ENCODE results near the gene SEPTIN8. TPM values are rescaled to one million over a fixed set of nuclear protein-coding genes. Genes with fewer than 3 reads are reported as not detected.

SEPTIN8 gene
- total and polyA plus RNA-seq, 2 of the 8 experiments (the other 6 are each of a cell fraction or from before 2014, with no cell fraction given), result 21.2 to 33.0 TPM

DNA sequence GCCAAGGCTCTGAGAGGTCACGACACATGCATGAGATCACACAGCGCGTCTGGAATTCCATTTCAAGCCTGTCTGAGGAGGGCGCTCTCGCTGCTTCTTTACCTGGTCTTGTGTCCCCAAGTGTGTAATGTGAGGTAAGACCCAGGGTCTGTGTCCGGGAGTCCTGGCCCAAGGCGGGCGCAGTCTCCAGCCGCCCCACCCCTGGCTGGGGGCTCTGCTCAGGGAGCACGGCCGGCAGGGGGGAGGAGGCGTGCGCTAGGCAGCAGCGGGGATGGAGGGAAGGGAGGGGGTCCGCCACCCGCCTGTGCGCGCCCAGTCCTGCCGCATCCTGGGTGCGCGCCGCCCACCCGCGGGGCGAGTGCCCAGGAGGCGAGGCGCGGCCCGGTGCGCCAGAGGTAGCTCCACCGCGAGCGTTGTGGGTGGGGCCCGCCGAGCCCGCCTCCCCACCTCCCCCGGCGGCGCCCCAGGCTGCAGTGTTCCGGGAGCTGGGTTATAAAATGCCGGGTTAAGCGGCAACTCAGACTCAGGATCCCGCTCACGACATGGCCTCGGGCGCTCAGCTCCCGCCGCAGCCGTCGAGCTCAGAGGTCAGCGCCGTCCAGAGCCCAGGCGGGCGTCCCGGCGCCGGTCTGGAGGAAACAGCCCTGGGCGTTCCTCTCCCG lies 30.0 kb downstream of the SEPTIN8 start, which contains the start of gene CCNI2:
TSS of gene CCNI2 (plus strand) at position 473 of the 662 bp plus-strand sequence. CDS start at position 543, 70 bp downstream.
- Histone ChIP-seq H3K4ac (replicated peaks; ENCODE audit: insufficient read length, low read depth, low read length) (no peak within 1 kb of the TSS), H2BK20ac (ENCODE audit: low read length) (no peak within 1 kb of the TSS), H2BK12ac (ENCODE audit: low read depth, low read length) (no peak within 1 kb of the TSS), H4K8ac (ENCODE audit: extremely low read depth, insufficient read depth, low read length) (peak within 1 kb of the TSS; percentile 66), H4K20me1 (replicated peaks in 1 of 2; ENCODE audit: control insufficient read depth in 1 of 2, insufficient read depth in 2 of 2, low read length in 2 of 2) (no peaks in the 10 kb centered on the region), H3K79me1 (ENCODE audit: low read depth, low read length) (no peaks in the 10 kb centered on the region), H3K4me1 (replicated peaks in 1 of 4; ENCODE audit: control insufficient read depth in 3 of 4, insufficient read depth in 4 of 4, low read length in 3 of 4) (peaks cover 0 to 4% (median 0%) of the 10 kb centered on the region in 4 experiments; a peak in 2 of 7 replicates), H3K23ac (ENCODE audit: insufficient read length) (no peak within 1 kb of the TSS), H4K91ac (replicated peaks; ENCODE audit: insufficient read length, low read length) (no peak within 1 kb of the TSS), H4K5ac (ENCODE audit: insufficient read length, low read depth, low read length) (no peak within 1 kb of the TSS), H3K56ac (replicated peaks; ENCODE audit: insufficient read length, low read depth, low read length) (no peak within 1 kb of the TSS), H3K23me2 (ENCODE audit: low read depth, low read length) (peaks cover 7% of the 10 kb centered on the region; the same call in 1 of the 2 replicates), H3K9ac (replicated peaks in 1 of 4; ENCODE audit: extremely low read depth in 1 of 4, low read depth in 3 of 4, low read length in 3 of 4) (peak within 1 kb of the TSS in 2 of 4 experiments; percentile 25 to 26; a peak in 2 of 7 replicates), H3K18ac (ENCODE audit: extremely low read depth, low read length) (no peak within 1 kb of the TSS; the same call in 1 of the 2 replicates), H3K79me2 (ENCODE audit: control insufficient read depth in 1 of 2, insufficient read depth in 2 of 2, low read length in 2 of 2) (no peaks in the 10 kb centered on the region), H2AFZ (ENCODE audit: low read length) (peak within 1 kb of the TSS; percentile 66; the same call in 1 of the 2 replicates), H3K4me3 (ENCODE audit: extremely low read depth in 1 of 4, insufficient read depth in 2 of 4, low read depth in 3 of 4, low read length in 4 of 4) (peak within 1 kb of the TSS; percentile 35 to 65 (median 46)), H3K9me3 (ENCODE audit: insufficient read depth in 2 of 2, low read depth in 1 of 2, low read length in 1 of 2) (no peaks in the 10 kb centered on the region), H2BK15ac (ENCODE audit: low read length) (peak within 1 kb of the TSS; percentile 72; the same call in 1 of the 2 replicates), H3K14ac (ENCODE audit: insufficient read length) (no peak within 1 kb of the TSS), H2BK120ac (replicated peaks; ENCODE audit: low read depth, low read length) (no peak within 1 kb of the TSS), H3K27ac (ENCODE audit: low read depth, low read length) (no peak within 1 kb of the TSS), H3K27me3 (replicated peaks in 1 of 4; ENCODE audit: control insufficient read depth in 3 of 4, extremely low read depth in 1 of 4, insufficient read depth in 3 of 4, low read length in 3 of 4) (peaks cover 23 to 45% (median 36%) of the 10 kb centered on the region in 4 experiments), H3K4me2 (ENCODE audit: insufficient read depth in 1 of 2, low read depth in 2 of 2, low read length in 2 of 2) (peak within 1 kb of the TSS; percentile 75 to 80), H2BK5ac (ENCODE audit: low read depth, low read length) (no peak within 1 kb of the TSS), H3K36me3 (ENCODE audit: control insufficient read depth in 2 of 4, insufficient read depth in 4 of 4, low read length in 3 of 4) (peaks cover 0 to 7% (median 0%) of the 10 kb centered on the region in 4 experiments; a peak in 1 of 8 replicates), H2AK5ac (ENCODE audit: low read depth, low read length) (no peak within 1 kb of the TSS)
- 5% methylated on average over 22 of the region's 59 CpGs; no CpG with 5 or more reads in 1 of the 2 experiments for WGBS, 2 experiments (ENCODE audit: extremely low coverage in 1 of 2, insufficient coverage in 1 of 2, insufficient read length in 1 of 2, insufficient replicate concordance in 2 of 2, low coverage in 1 of 2, low lambda C conversion rate in 2 of 2, missing lambda C conversion rate in 1 of 2)
- ChIA-PET POLR2A (ENCODE audit: partially characterized antibody) (interaction anchor here (0.7 to 2.0 kb wide), 9 partner anchors 10 to 284 kb away, joined by 3 to 9 read pairs (median 4); partner anchors contain the start of genes KIF3A and SEPTIN8), CTCF (ENCODE audit: partially characterized antibody) (interaction anchor here (0.6 to 18.2 kb wide), 25 partner anchors 9 to 418 kb away, joined by 3 to 322 read pairs (median 4); partner anchors contain the start of genes KIF3A and SHROOM1)
- DNase-seq (ENCODE audit: low read depth in 1 of 2, low spot score in 2 of 2) (peak in 1 of 2 experiments; percentile 78), FAIRE-seq (peak; percentile 90)
- TF ChIP-seq PHF8 (conservative IDR thresholded peaks at IDR 0.05; ENCODE audit: low read depth, low read length) (0 out of 2 replicates have a peak, but pooled peaks have one; percentile 22), HDAC6 (IDR thresholded peaks at IDR 0.05; ENCODE audit: low read depth, low read length) (no peak), RAD21 (IDR thresholded peaks at IDR 0.05 in 1 of 2, conservative IDR thresholded peaks at IDR 0.05 in 1 of 2; ENCODE audit: low read depth in 2 of 2, low read length in 2 of 2) (peak; percentile 66 to 76), POLR2A (IDR thresholded peaks at IDR 0.05; ENCODE audit: control extremely low read depth in 1 of 2, low read depth in 2 of 2, low read length in 2 of 2) (no peak), EZH2 (IDR thresholded peaks at IDR 0.05; ENCODE audit: low read depth, low read length, severe bottlenecking) (no peak)
- TF ChIP-seq, protein P1, sequence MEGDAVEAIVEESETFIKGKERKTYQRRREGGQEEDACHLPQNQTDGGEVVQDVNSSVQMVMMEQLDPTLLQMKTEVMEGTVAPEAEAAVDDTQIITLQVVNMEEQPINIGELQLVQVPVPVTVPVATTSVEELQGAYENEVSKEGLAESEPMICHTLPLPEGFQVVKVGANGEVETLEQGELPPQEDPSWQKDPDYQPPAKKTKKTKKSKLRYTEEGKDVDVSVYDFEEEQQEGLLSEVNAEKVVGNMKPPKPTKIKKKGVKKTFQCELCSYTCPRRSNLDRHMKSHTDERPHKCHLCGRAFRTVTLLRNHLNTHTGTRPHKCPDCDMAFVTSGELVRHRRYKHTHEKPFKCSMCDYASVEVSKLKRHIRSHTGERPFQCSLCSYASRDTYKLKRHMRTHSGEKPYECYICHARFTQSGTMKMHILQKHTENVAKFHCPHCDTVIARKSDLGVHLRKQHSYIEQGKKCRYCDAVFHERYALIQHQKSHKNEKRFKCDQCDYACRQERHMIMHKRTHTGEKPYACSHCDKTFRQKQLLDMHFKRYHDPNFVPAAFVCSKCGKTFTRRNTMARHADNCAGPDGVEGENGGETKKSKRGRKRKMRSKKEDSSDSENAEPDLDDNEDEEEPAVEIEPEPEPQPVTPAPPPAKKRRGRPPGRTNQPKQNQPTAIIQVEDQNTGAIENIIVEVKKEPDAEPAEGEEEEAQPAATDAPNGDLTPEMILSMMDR (IDR thresholded peaks at IDR 0.05; ENCODE audit: control extremely low read depth in 1 of 3, insufficient read depth in 1 of 3, low read depth in 1 of 3, low read length in 3 of 3), result peak; percentile 71 to 80 (median 74)
- TF ChIP-seq, protein P2, sequence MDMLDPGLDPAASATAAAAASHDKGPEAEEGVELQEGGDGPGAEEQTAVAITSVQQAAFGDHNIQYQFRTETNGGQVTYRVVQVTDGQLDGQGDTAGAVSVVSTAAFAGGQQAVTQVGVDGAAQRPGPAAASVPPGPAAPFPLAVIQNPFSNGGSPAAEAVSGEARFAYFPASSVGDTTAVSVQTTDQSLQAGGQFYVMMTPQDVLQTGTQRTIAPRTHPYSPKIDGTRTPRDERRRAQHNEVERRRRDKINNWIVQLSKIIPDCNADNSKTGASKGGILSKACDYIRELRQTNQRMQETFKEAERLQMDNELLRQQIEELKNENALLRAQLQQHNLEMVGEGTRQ (IDR thresholded peaks at IDR 0.05; ENCODE audit: low read length), result no peak

Measured in H1 (cell line).